HG02884 (cell line): ENCODE measurements around the gene TMPRSS2.

Experiments
- ATAC-seq: cut with Tn5 transposase; IDR thresholded peaks from one replicate; pipeline ENCODE4 v1.9.1; 2021; ENCODE audit warnings: mild to moderate bottlenecking, moderate library complexity; ENCODE audit not compliant: unreplicated experiment

The TMPRSS2 gene

GRCh38 chr21:41507521-41508414, at the start of gene TMPRSS2:
Gene TMPRSS2, minus strand, starts transcription at chr21:41508158. Its CDS starts 10,025 bp downstream, at chr21:41498133.
- ATAC-seq, result no peak

- ATAC-seq, result no peak
These were observed 47.1 kb upstream of the TMPRSS2 start for GRCh38 chr21:41555057-41555456.

GRCh38 chr21:41552254-41552653, 44.3 kb upstream of the TMPRSS2 start:
- ATAC-seq, result no peak

- no peak for ATAC-seq
These were observed 40.8 kb upstream of the TMPRSS2 start for GRCh38 chr21:41548781-41549180.

GRCh38 chr21:41547111-41547510, 39.2 kb upstream of the TMPRSS2 start:
- no peak for ATAC-seq

GRCh38 chr21:41545500-41546359, 37.8 kb upstream of the TMPRSS2 start:
- ATAC-seq, result no peak

GRCh38 chr21:41542727-41543126, 34.8 kb upstream of the TMPRSS2 start:
- no peak for ATAC-seq

- ATAC-seq, result no peak
These were observed 29.4 kb upstream of the TMPRSS2 start for GRCh38 chr21:41537356-41537755.

- no peak for ATAC-seq
These were observed 28.8 kb upstream of the TMPRSS2 start for GRCh38 chr21:41536827-41537103.

- no peak for ATAC-seq
These were observed 28.3 kb upstream of the TMPRSS2 start for GRCh38 chr21:41536076-41536826.

- ATAC-seq, result no peak
These were observed 22.4 kb upstream of the TMPRSS2 start for GRCh38 chr21:41530366-41530765.

- ATAC-seq, result no peak
These were observed 21.8 kb upstream of the TMPRSS2 start for GRCh38 chr21:41529769-41530168.

- no peak for ATAC-seq
These were observed 18.6 kb upstream of the TMPRSS2 start for GRCh38 chr21:41526478-41527087.

GRCh38 chr21:41523175-41523574, 15.2 kb upstream of the TMPRSS2 start:
- no peak for ATAC-seq

GRCh38 chr21:41521489-41522027, 13.6 kb upstream of the TMPRSS2 start:
- no peak for ATAC-seq

GRCh38 chr21:41520560-41521442, 12.8 kb upstream of the TMPRSS2 start:
- ATAC-seq, result no peak

- ATAC-seq, result no peak
These were observed 12.0 kb upstream of the TMPRSS2 start for GRCh38 chr21:41519806-41520559.

GRCh38 chr21:41518757-41519156, 10.8 kb upstream of the TMPRSS2 start:
- no peak for ATAC-seq

GRCh38 chr21:41511858-41512257, 3.9 kb upstream of the TMPRSS2 start:
- ATAC-seq, result no peak
